ENCODE measurements around the gene CFAP77. TPM values are rescaled to one million over a fixed set of nuclear protein-coding genes. Genes with fewer than 3 reads are reported as not detected.

Gene CFAP77
- total and polyA plus RNA-seq, 2 of the 4 experiments (the other 2 are of a cell fraction): not detected

- Histone ChIP-seq H4K5ac (ENCODE audit: low read depth, low read length) (no peak overlapping the region), H3K4me3 (ENCODE audit: insufficient read depth, low read depth, low read length) (no peak overlapping the region), H3K9me3 (ENCODE audit: control insufficient read depth, insufficient read depth, low read length) (no peaks in the 10 kb centered on the region), H3K27me3 (ENCODE audit: control insufficient read depth, insufficient read depth, low read length) (peaks cover 55% of the 10 kb centered on the region), H2BK120ac (ENCODE audit: low read depth, low read length) (no peak overlapping the region), H3K9me1 (ENCODE audit: insufficient read depth, low read length) (no peaks in the 10 kb centered on the region), H3K56ac (ENCODE audit: extremely low read depth, insufficient read depth, low read length) (no peak overlapping the region), H3K27ac (ENCODE audit: insufficient read depth, low read length) (no peak overlapping the region), H3K9ac (ENCODE audit: low read depth, low read length) (no peak overlapping the region), H3K36me3 (ENCODE audit: control insufficient read depth, insufficient read depth, low read length) (no peaks in the 10 kb centered on the region), H3K4me1 (ENCODE audit: control insufficient read depth, insufficient read depth, low read length) (0 out of 2 replicates have a peak, but pooled peaks cover 2% of the 10 kb centered on the region), H2BK5ac (ENCODE audit: low read depth, low read length, poor library complexity, severe bottlenecking) (no peak overlapping the region), H4K8ac (ENCODE audit: low read depth in 2 of 2, low read length in 2 of 2) (no peak overlapping the region), H3K18ac (ENCODE audit: low read depth, low read length) (no peak overlapping the region), H2BK15ac (ENCODE audit: low read depth, low read length) (no peak overlapping the region), H3K4ac (ENCODE audit: low read depth, low read length) (no peak overlapping the region), H4K20me1 (ENCODE audit: insufficient read depth, low read length) (no peaks in the 10 kb centered on the region), H3K4me2 (ENCODE audit: low read depth, low read length) (no peak overlapping the region), H2AK9ac (replicated peaks; ENCODE audit: low read depth, low read length, poor library complexity) (no peak overlapping the region), H4K91ac (ENCODE audit: insufficient read depth, low read depth, low read length) (no peak overlapping the region), H2BK20ac (ENCODE audit: low read depth, low read length) (no peak overlapping the region), H3K23ac (ENCODE audit: low read depth, low read length) (no peak overlapping the region), H3K79me1 (ENCODE audit: low read depth in 1 of 2, low read length in 2 of 2) (no peaks in the 10 kb centered on the region), H3K14ac (replicated peaks; ENCODE audit: low read depth, low read length) (no peak overlapping the region), H2AFZ (replicated peaks; ENCODE audit: low read length, poor library complexity) (no peak overlapping the region), H2AK5ac (ENCODE audit: low read depth, low read length) (no peak overlapping the region)
- no TSS peak for BruUV-seq (replicated peaks)
- intact Hi-C loops (cut with micrococcal nuclease): loop anchor here (10.0 kb wide), 1 partner anchor 88 kb away; the partner anchor contains the start of gene CFAP77
- no CpG with 5 or more reads among the region's 12 CpGs for WGBS, 2 experiments (ENCODE audit: extremely low coverage in 2 of 2, insufficient read length in 1 of 2)
- ChIA-PET CTCF (no interaction called here), POLR2A (ENCODE audit: unreplicated experiment) (no interaction called here)
- no peak for DNase-seq
- no peak for ATAC-seq (ENCODE audit: low read depth)
- in situ Hi-C loops (cut with MboI; ENCODE audit: low sequenced_read_pairs): no loop called here
- TF ChIP-seq CEBPB (IDR thresholded peaks at IDR 0.05; ENCODE audit: low read depth, low read length): no peak
- no peak for TF ChIP-seq MAFK (IDR thresholded peaks at IDR 0.05; ENCODE audit: low read depth, low read length)
- TF ChIP-seq BHLHE40 (IDR thresholded peaks at IDR 0.05; ENCODE audit: low read depth, low read length): no peak
- no peak for TF ChIP-seq SMC3 (IDR thresholded peaks at IDR 0.05; ENCODE audit: low read depth, low read length)
- no peak for TF ChIP-seq RCOR1 (IDR thresholded peaks at IDR 0.05; ENCODE audit: insufficient replicate concordance, low read length)
- TF ChIP-seq CHD1 (IDR thresholded peaks at IDR 0.05; ENCODE audit: low read depth, low read length): no peak
- no peak for TF ChIP-seq FOS (IDR thresholded peaks at IDR 0.05; ENCODE audit: low read depth, low read length)
- TF ChIP-seq MXI1 (IDR thresholded peaks at IDR 0.05; ENCODE audit: borderline replicate concordance, low read depth, low read length): no peak
- TF ChIP-seq NFE2L2 (IDR thresholded peaks at IDR 0.05; ENCODE audit: low read depth, low read length): no peak
- TF ChIP-seq MAZ (IDR thresholded peaks at IDR 0.05; ENCODE audit: borderline replicate concordance, low read depth, low read length): no peak
- TF ChIP-seq RAD21 (IDR thresholded peaks at IDR 0.05; ENCODE audit: low read length): no peak
- TF ChIP-seq, protein P1, sequence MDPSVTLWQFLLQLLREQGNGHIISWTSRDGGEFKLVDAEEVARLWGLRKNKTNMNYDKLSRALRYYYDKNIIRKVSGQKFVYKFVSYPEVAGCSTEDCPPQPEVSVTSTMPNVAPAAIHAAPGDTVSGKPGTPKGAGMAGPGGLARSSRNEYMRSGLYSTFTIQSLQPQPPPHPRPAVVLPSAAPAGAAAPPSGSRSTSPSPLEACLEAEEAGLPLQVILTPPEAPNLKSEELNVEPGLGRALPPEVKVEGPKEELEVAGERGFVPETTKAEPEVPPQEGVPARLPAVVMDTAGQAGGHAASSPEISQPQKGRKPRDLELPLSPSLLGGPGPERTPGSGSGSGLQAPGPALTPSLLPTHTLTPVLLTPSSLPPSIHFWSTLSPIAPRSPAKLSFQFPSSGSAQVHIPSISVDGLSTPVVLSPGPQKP (IDR thresholded peaks at IDR 0.05; ENCODE audit: borderline replicate concordance, low read depth, low read length): no peak
- no peak for TF ChIP-seq RFX5 (IDR thresholded peaks at IDR 0.05; ENCODE audit: low read depth, low read length)
- TF ChIP-seq USF2 (IDR thresholded peaks at IDR 0.05; ENCODE audit: low read depth, low read length): no peak
- TF ChIP-seq, protein P2, sequence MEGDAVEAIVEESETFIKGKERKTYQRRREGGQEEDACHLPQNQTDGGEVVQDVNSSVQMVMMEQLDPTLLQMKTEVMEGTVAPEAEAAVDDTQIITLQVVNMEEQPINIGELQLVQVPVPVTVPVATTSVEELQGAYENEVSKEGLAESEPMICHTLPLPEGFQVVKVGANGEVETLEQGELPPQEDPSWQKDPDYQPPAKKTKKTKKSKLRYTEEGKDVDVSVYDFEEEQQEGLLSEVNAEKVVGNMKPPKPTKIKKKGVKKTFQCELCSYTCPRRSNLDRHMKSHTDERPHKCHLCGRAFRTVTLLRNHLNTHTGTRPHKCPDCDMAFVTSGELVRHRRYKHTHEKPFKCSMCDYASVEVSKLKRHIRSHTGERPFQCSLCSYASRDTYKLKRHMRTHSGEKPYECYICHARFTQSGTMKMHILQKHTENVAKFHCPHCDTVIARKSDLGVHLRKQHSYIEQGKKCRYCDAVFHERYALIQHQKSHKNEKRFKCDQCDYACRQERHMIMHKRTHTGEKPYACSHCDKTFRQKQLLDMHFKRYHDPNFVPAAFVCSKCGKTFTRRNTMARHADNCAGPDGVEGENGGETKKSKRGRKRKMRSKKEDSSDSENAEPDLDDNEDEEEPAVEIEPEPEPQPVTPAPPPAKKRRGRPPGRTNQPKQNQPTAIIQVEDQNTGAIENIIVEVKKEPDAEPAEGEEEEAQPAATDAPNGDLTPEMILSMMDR (conservative IDR thresholded peaks at IDR 0.05; ENCODE audit: low read depth, low read length): no peak
- no peak for TF ChIP-seq POLR2A (IDR thresholded peaks at IDR 0.05; ENCODE audit: low read depth, low read length)
- dilution Hi-C loops (cut with HindIII; ENCODE audit: low sequenced_read_pairs, unreplicated experiment): no loop called here
Observed at GRCh38 chr9:132502480-132502879, 92.5 kb downstream of the CFAP77 start.
